GM12878 (cell line): Measurements from ENCODE around the gene IL17RE. TPM values are rescaled to one million over a fixed set of nuclear protein-coding genes. Genes with fewer than 3 reads are reported as not detected.

Experiments used
- ATAC-seq: fragments of 200-7000 bp; cut with Tn5 transposase; 3 replicates; pipeline ENCODE4 v1.9.1; 2020; ENCODE audit warnings: mild to moderate bottlenecking, moderate library complexity
- BruUV-seq: library from RNA; stranded (reverse); fragments of 400-500 nt; replicated peaks from 2 replicates; lab custom pipeline; 2021; lab: Mats Ljungman, UMichigan
- CTCF ChIA-PET: fragments of 300-600 bp; sonication (Branson Sonifier 250); formaldehyde crosslinking; extraction: SDS; loops from one replicate; lab custom pipeline; 2021; ENCODE audit warnings: inconsistent platforms; lab: Yijun Ruan, JAX
- POLR2A ChIA-PET: fragments of 350-600 bp; formaldehyde crosslinking; extraction: SDS; loops from one replicate; lab custom pipeline; 2021; ENCODE audit warnings: inconsistent platforms; lab: Charles Lee
- RAD21 ChIA-PET: fragments of 300-600 bp; sonication (Branson Sonifier 250); formaldehyde crosslinking; loops from one replicate; lab custom pipeline; 2023; ENCODE audit warnings: antibody characterized with exemption; ENCODE audit not compliant: unreplicated experiment; lab: Charles Lee
- SMC1A ChIA-PET: fragments of 300-600 bp; sonication (Branson Sonifier 250); formaldehyde crosslinking; loops from one replicate; lab custom pipeline; 2023; ENCODE audit not compliant: unreplicated experiment, uncharacterized antibody; lab: Charles Lee
- DNase-seq: peaks from one replicate; pipeline ENCODE4 v3.0.0-alpha.2; 2011; ENCODE audit warnings: low read depth, low spot score
- FAIRE-seq: peaks from 3 replicates; lab custom pipeline; 2011; peaks lifted over from hg19 to GRCh38; lab: Jason Lieb, UNC
- H2AFZ ChIP-seq: 2 replicates; pipeline ENCODE4 v1.6.0; 2011; ENCODE audit warnings: low read depth, low read length, control low read depth; ENCODE audit not compliant: control insufficient read depth
- H3K27ac ChIP-seq: 2 replicates; pipeline ENCODE4 v1.5.1; 2011; ENCODE audit warnings: control low read depth; ENCODE audit not compliant: control insufficient read depth, insufficient read depth
- H3K27me3 ChIP-seq, 2 experiments: replicated peaks in 1 of 2; 2 replicates each; pipeline versions ENCODE4 v1.6.0 to v1.6.1; 2011; ENCODE audit warnings: low read length in 1 of 2; ENCODE audit not compliant: control insufficient read depth in 2 of 2, insufficient read depth in 2 of 2
- H3K36me3 ChIP-seq, 2 experiments: 2 replicates each; pipeline ENCODE4 v1.5.1; 2011; ENCODE audit warnings: low read length in 1 of 2; ENCODE audit not compliant: control insufficient read depth in 2 of 2, insufficient read depth in 2 of 2
- H3K4me1 ChIP-seq: 2 replicates; pipeline ENCODE4 v1.6.1; 2011; ENCODE audit warnings: mild to moderate bottlenecking, low read length, moderate library complexity, mixed read lengths; ENCODE audit not compliant: control insufficient read depth, insufficient read depth
- H3K4me2 ChIP-seq: 2 replicates; pipeline ENCODE4 v1.6.0; 2011; ENCODE audit warnings: control low read depth; ENCODE audit not compliant: control insufficient read depth, insufficient read depth
- H3K4me3 ChIP-seq: fragments of 200-600 bp; sonication (generic); 2 replicates; pipeline ENCODE4 v1.5.1; 2016
- H3K79me2 ChIP-seq: 2 replicates; pipeline ENCODE4 v1.6.0; 2011; ENCODE audit warnings: low read length; ENCODE audit not compliant: control insufficient read depth, insufficient read depth
- H3K9ac ChIP-seq: 2 replicates; pipeline ENCODE4 v1.8.0; 2011; ENCODE audit warnings: low read length, control low read depth, mixed read lengths; ENCODE audit not compliant: control insufficient read depth, insufficient read depth
- H3K9me3 ChIP-seq: replicated peaks from 3 replicates; pipeline ENCODE4 v1.5.1; 2011; ENCODE audit warnings: mild to moderate bottlenecking, low read length; ENCODE audit not compliant: control insufficient read depth, insufficient read depth
- H4K20me1 ChIP-seq: 2 replicates; pipeline ENCODE4 v1.6.0; 2011; ENCODE audit not compliant: control insufficient read depth, insufficient read depth
- DPF2 ChIP-seq: fragments of 450-650 bp; IDR thresholded peaks from 2 replicates; pipeline ENCODE4 v1.6.1; 2017; ENCODE audit warnings: mild to moderate bottlenecking
- EZH2 ChIP-seq: IDR thresholded peaks from 2 replicates; pipeline ENCODE4 v1.6.1; 2012; ENCODE audit warnings: low read depth, mild to moderate bottlenecking, control low read depth, inconsistent platforms, low read length, borderline replicate concordance; ENCODE audit not compliant: control insufficient read depth
- GATAD2B ChIP-seq: fragments of 450-650 bp; conservative IDR thresholded peaks from 2 replicates; pipeline ENCODE4 v1.6.1; 2017; ENCODE audit warnings: low read depth, mild to moderate bottlenecking, moderate library complexity
- HDGF ChIP-seq: fragments of 450-650 bp; IDR thresholded peaks from 2 replicates; pipeline ENCODE4 v1.6.1; 2016; ENCODE audit warnings: antibody characterized with exemption
- NKRF ChIP-seq: fragments of 450-650 bp; conservative IDR thresholded peaks from 2 replicates; pipeline ENCODE4 v1.6.1; 2017; ENCODE audit warnings: mild to moderate bottlenecking, moderate library complexity
- RAD21 ChIP-seq: IDR thresholded peaks from 2 replicates; pipeline ENCODE4 v1.6.1; 2011; ENCODE audit warnings: mild to moderate bottlenecking, low read depth, low read length, moderate library complexity; ENCODE audit not compliant: insufficient read depth
- RELA ChIP-seq: fragments of 450-650 bp; IDR thresholded peaks from 2 replicates; pipeline ENCODE4 v1.8.0; 2014; ENCODE audit warnings: borderline replicate concordance; ENCODE audit not compliant: partially characterized antibody
- RUNX3 ChIP-seq: IDR thresholded peaks from 2 replicates; pipeline ENCODE4 v1.6.1; 2012; ENCODE audit warnings: low read length, inconsistent platforms
- SIN3A ChIP-seq: IDR thresholded peaks from 2 replicates; pipeline ENCODE4 v1.6.1; 2012; ENCODE audit warnings: low read depth, low read length, improper control_type of control experiment
- SREBF1 ChIP-seq: IDR thresholded peaks from 2 replicates; pipeline ENCODE4 v1.6.1; 2012; ENCODE audit warnings: mild to moderate bottlenecking, low read length
- SRF ChIP-seq, 2 experiments: IDR thresholded peaks; 2 replicates each; pipeline ENCODE4 v1.6.1; 2011; ENCODE audit warnings: low read depth in 2 of 2, low read length in 2 of 2, mild to moderate bottlenecking in 1 of 2, moderate library complexity in 1 of 2
- TARDBP ChIP-seq: IDR thresholded peaks from 2 replicates; pipeline ENCODE4 v1.6.1; 2016; ENCODE audit warnings: borderline replicate concordance
- YY1 ChIP-seq: IDR thresholded peaks from 2 replicates; pipeline ENCODE4 v1.6.1; 2011; ENCODE audit warnings: low read depth, mild to moderate bottlenecking, low read length
- ZBTB33 ChIP-seq: fragments of 450-650 bp; IDR thresholded peaks from 2 replicates; pipeline ENCODE4 v1.6.1; 2017; ENCODE audit warnings: mild to moderate bottlenecking
- WGBS: methylation state at CpG from one replicate; pipeline ENCODE4 v1.1.6; 2016; ENCODE audit warnings: low lambda C conversion rate; ENCODE audit not compliant: insufficient replicate concordance, insufficient coverage; ENCODE audit errors: missing lambda C conversion rate; 5-methylcytosine and 5-hydroxymethylcytosine counted together
- in situ Hi-C: fragments of 300-500 bp; cut with MboI; formaldehyde crosslinking; loops from 9 replicates; pipeline ENCODE4 v1.14.3; 2018; ENCODE audit warnings: mixed read lengths
- intact Hi-C: fragments of 100-400 bp; cut with micrococcal nuclease; formaldehyde crosslinking; loops from one replicate; pipeline ENCODE4 v1.14.2; 2022; ENCODE audit not compliant: unreplicated experiment
- polyA plus RNA-seq, 11 experiments: library from polyadenylated mRNA; depleted of rRNA in 4 of 11; unstranded in 6 of 11; stranded (reverse) in 5 of 11; fragments of >200 nt; fragmentation: Nextera tagmentation in 4 of 11; fragmentation: Illumina TruSeq in 1 of 11; extraction: Ambion mirVana in 4 of 11; extraction: Trizol in 1 of 11; gene quantifications; 1 replicate in 1 of 11; 2 replicates in 10 of 11; pipeline versions ENCODE4 v1.2.1 to v1.2.3, GENCODE V29; 2011 to 2016; ENCODE audit warnings: inconsistent platforms in 2 of 11, missing spikeins in 2 of 11, low read depth in 1 of 11
- total RNA-seq, 4 experiments: library from RNA; depleted of rRNA in 3 of 4; stranded (reverse); fragments of >200 nt in 3 of 4; fragmentation: Illumina TruSeq in 1 of 4; extraction: Trizol in 1 of 4; gene quantifications; 2 replicates each; pipeline versions ENCODE4 v1.2.1 to v1.2.3, GENCODE V29; 2013 to 2021
- TF ChIP-seq, protein P1 (sequence below): fragments of 450-650 bp; IDR thresholded peaks from 2 replicates; pipeline ENCODE4 v1.6.1; 2017; ENCODE audit warnings: mild to moderate bottlenecking, moderate library complexity
- TF ChIP-seq, protein P2 (sequence below): IDR thresholded peaks from 2 replicates; pipeline ENCODE4 v1.6.1; 2012; ENCODE audit warnings: low read depth, low read length, improper control_type of control experiment

Gene IL17RE
- total and polyA plus RNA-seq, 10 of the 15 experiments (the other 5 are each of a cell fraction or from before 2014, with no cell fraction given) = 0.04 to 0.51 (median 0.12) TPM; not detected in 2

GRCh38 chr3:9863058-9863772 lies 39.4 kb upstream of the IL17RE start:
- Histone ChIP-seq H3K4me2 (no peak overlapping the region), H3K9ac (no peak overlapping the region), H4K20me1 (no peaks in the 10 kb centered on the region), H3K4me1 (no peaks in the 10 kb centered on the region), H3K36me3 (no peaks in the 10 kb centered on the region), H3K4me3 (no peak overlapping the region), H3K27ac (no peak overlapping the region), H3K9me3 (no peaks in the 10 kb centered on the region), H3K27me3 (peaks cover 2 to 3% of the 10 kb centered on the region in 2 experiments; a peak in 2 of 4 replicates), H2AFZ (no peak overlapping the region), H3K79me2 (no peaks in the 10 kb centered on the region)
- RAD21 ChIA-PET = no interaction called here
- DNase-seq (no peak), FAIRE-seq (no peak), ATAC-seq (no peak)
- CTCF ChIA-PET = no interaction called here
- 46% methylated on average over 15 of the region's 22 CpGs for WGBS
- BruUV-seq = no TSS peak
- in situ Hi-C loops = no loop called here
- SMC1A ChIA-PET = no interaction called here
- POLR2A ChIA-PET = no interaction called here
- intact Hi-C loops = no loop called here
- TF ChIP-seq NKRF (no peak), EZH2 (no peak), SRF (IDR thresholded peaks at IDR 0.05; ENCODE audit: low read depth in 2 of 2, low read length in 2 of 2) (no peak), SIN3A (no peak), HDGF (no peak), RUNX3 (no peak), YY1 (no peak), DPF2 (no peak), GATAD2B (no peak), ZBTB33 (no peak), TARDBP (no peak), SREBF1 (no peak), RAD21 (no peak), RELA (no peak)
- TF ChIP-seq, protein P1, sequence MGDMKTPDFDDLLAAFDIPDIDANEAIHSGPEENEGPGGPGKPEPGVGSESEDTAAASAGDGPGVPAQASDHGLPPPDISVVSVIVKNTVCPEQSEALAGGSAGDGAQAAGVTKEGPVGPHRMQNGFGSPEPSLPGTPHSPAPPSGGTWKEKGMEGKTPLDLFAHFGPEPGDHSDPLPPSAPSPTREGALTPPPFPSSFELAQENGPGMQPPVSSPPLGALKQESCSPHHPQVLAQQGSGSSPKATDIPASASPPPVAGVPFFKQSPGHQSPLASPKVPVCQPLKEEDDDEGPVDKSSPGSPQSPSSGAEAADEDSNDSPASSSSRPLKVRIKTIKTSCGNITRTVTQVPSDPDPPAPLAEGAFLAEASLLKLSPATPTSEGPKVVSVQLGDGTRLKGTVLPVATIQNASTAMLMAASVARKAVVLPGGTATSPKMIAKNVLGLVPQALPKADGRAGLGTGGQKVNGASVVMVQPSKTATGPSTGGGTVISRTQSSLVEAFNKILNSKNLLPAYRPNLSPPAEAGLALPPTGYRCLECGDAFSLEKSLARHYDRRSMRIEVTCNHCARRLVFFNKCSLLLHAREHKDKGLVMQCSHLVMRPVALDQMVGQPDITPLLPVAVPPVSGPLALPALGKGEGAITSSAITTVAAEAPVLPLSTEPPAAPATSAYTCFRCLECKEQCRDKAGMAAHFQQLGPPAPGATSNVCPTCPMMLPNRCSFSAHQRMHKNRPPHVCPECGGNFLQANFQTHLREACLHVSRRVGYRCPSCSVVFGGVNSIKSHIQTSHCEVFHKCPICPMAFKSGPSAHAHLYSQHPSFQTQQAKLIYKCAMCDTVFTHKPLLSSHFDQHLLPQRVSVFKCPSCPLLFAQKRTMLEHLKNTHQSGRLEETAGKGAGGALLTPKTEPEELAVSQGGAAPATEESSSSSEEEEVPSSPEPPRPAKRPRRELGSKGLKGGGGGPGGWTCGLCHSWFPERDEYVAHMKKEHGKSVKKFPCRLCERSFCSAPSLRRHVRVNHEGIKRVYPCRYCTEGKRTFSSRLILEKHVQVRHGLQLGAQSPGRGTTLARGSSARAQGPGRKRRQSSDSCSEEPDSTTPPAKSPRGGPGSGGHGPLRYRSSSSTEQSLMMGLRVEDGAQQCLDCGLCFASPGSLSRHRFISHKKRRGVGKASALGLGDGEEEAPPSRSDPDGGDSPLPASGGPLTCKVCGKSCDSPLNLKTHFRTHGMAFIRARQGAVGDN = no peak
- TF ChIP-seq, protein P2, sequence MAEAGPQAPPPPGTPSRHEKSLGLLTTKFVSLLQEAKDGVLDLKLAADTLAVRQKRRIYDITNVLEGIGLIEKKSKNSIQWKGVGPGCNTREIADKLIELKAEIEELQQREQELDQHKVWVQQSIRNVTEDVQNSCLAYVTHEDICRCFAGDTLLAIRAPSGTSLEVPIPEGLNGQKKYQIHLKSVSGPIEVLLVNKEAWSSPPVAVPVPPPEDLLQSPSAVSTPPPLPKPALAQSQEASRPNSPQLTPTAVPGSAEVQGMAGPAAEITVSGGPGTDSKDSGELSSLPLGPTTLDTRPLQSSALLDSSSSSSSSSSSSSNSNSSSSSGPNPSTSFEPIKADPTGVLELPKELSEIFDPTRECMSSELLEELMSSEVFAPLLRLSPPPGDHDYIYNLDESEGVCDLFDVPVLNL = no peak
